Mesodermal cell (in vitro differentiated cells): ENCODE results near the gene EPAS1.

ENCODE experiments used
- H3K27ac ChIP-seq: 2 replicates; pipeline ENCODE4 v1.7.0; 2013; ENCODE audit warnings: mild to moderate bottlenecking, low read depth, low read length, moderate library complexity; ENCODE audit not compliant: severe bottlenecking
- H3K36me3 ChIP-seq: 2 replicates; pipeline ENCODE4 v1.7.1; 2013; ENCODE audit warnings: mild to moderate bottlenecking, low read length, moderate library complexity; ENCODE audit not compliant: control insufficient read depth, insufficient read depth
- H3K4me1 ChIP-seq: one replicate; pipeline ENCODE4 v1.7.1; 2013; ENCODE audit warnings: mild to moderate bottlenecking, low read length; ENCODE audit not compliant: insufficient read depth, control insufficient read depth, poor library complexity, severe bottlenecking
- H3K4me3 ChIP-seq: 2 replicates; pipeline ENCODE4 v1.7.0; 2013; ENCODE audit warnings: low read length, control low read depth, mild to moderate bottlenecking; ENCODE audit not compliant: insufficient read depth, poor library complexity, severe bottlenecking; ENCODE audit errors: extremely low read depth
- H3K9me3 ChIP-seq: 2 replicates; pipeline ENCODE4 v1.7.1; 2013; ENCODE audit warnings: mild to moderate bottlenecking, low read length, moderate library complexity; ENCODE audit not compliant: control insufficient read depth
- WGBS, 2 experiments: methylation state at CpG; one replicate each; pipeline ENCODE4 v1.1.5; 2013; ENCODE audit warnings: missing lambda C conversion rate in 2 of 2; ENCODE audit not compliant: insufficient coverage in 2 of 2; 5-methylcytosine and 5-hydroxymethylcytosine counted together

The EPAS1 gene

GRCh38 chr2:46260305-46260704 is 36.9 kb upstream of the EPAS1 start:
- Histone ChIP-seq H3K4me1 (no peaks in the 10 kb centered on the region), H3K4me3 (no peak overlapping the region), H3K36me3 (no peaks in the 10 kb centered on the region), H3K9me3 (no peaks in the 10 kb centered on the region), H3K27ac (no peak overlapping the region)
- WGBS, 2 experiments: 100% methylated on average over 2 of the region's 4 CpGs; no CpG with 5 or more reads in 1 of the 2 experiments

- no CpG with 5 or more reads among the region's 2 CpGs for WGBS, 2 experiments
Observed at GRCh38 chr2:46262248-46262938, 34.8 kb upstream of the EPAS1 start.

GRCh38 chr2:46263347-46263746 is 33.9 kb upstream of the EPAS1 start:
- Histone ChIP-seq H3K4me3 (no peak overlapping the region), H3K4me1 (no peaks in the 10 kb centered on the region), H3K9me3 (no peaks in the 10 kb centered on the region), H3K36me3 (no peaks in the 10 kb centered on the region), H3K27ac (no peak overlapping the region)
- WGBS, 2 experiments: 83 to 88% methylated on average over 1 of the region's 1 CpG

More at GRCh38 chr2:46262248-46262938, 34.8 kb upstream of the EPAS1 start:
- no peaks in the 10 kb centered on the region for H3K9me3 ChIP-seq
- no peaks in the 10 kb centered on the region for H3K4me1 ChIP-seq
- H3K27ac ChIP-seq: no peak overlapping the region
- H3K36me3 ChIP-seq: no peaks in the 10 kb centered on the region
- no peak overlapping the region for H3K4me3 ChIP-seq

- WGBS, 2 experiments: 67 to 78% methylated on average over 1 of the region's 2 CpGs
- Histone ChIP-seq H3K27ac (no peak overlapping the region), H3K4me3 (no peak overlapping the region), H3K36me3 (no peaks in the 10 kb centered on the region), H3K4me1 (no peaks in the 10 kb centered on the region), H3K9me3 (no peaks in the 10 kb centered on the region)
Observed at GRCh38 chr2:46264447-46264846, 32.8 kb upstream of the EPAS1 start.

- Histone ChIP-seq H3K4me3 (no peak overlapping the region), H3K36me3 (no peaks in the 10 kb centered on the region), H3K4me1 (peaks cover 11% of the 10 kb centered on the region), H3K9me3 (no peaks in the 10 kb centered on the region), H3K27ac (no peak overlapping the region)
- 100% methylated on average over 1 to 2 of the region's 5 CpGs for WGBS, 2 experiments
Observed at GRCh38 chr2:46266134-46266533, 31.1 kb upstream of the EPAS1 start.

- 100% methylated on average over 1 of the region's 1 CpG; no CpG with 5 or more reads in 1 of the 2 experiments for WGBS, 2 experiments
- Histone ChIP-seq H3K4me1 (peaks cover 11% of the 10 kb centered on the region), H3K27ac (no peak overlapping the region), H3K9me3 (no peaks in the 10 kb centered on the region), H3K4me3 (no peak overlapping the region), H3K36me3 (no peaks in the 10 kb centered on the region)
Observed at GRCh38 chr2:46267616-46268015, 29.6 kb upstream of the EPAS1 start.

GRCh38 chr2:46268196-46268595 is 29.0 kb upstream of the EPAS1 start:
- no peak overlapping the region for H3K27ac ChIP-seq
- H3K9me3 ChIP-seq: no peaks in the 10 kb centered on the region
- peaks cover 15% of the 10 kb centered on the region for H3K4me1 ChIP-seq
- H3K4me3 ChIP-seq: no peak overlapping the region
- WGBS, 2 experiments: 80% methylated on average over 1 of the region's 2 CpGs; no CpG with 5 or more reads in 1 of the 2 experiments
- H3K36me3 ChIP-seq: no peaks in the 10 kb centered on the region

- 100% methylated on average over 1 to 2 of the region's 4 CpGs for WGBS, 2 experiments
- Histone ChIP-seq H3K4me3 (no peak overlapping the region), H3K4me1 (peaks cover 18% of the 10 kb centered on the region), H3K9me3 (no peaks in the 10 kb centered on the region), H3K27ac (no peak overlapping the region), H3K36me3 (no peaks in the 10 kb centered on the region)
Observed at GRCh38 chr2:46269001-46269400, 28.2 kb upstream of the EPAS1 start.

- 82 to 87% methylated on average over 3 to 7 of the region's 11 CpGs for WGBS, 2 experiments
- no peak overlapping the region for H3K4me3 ChIP-seq
- H3K9me3 ChIP-seq: no peaks in the 10 kb centered on the region
- peaks cover 18% of the 10 kb centered on the region for H3K4me1 ChIP-seq
- no peaks in the 10 kb centered on the region for H3K36me3 ChIP-seq
- H3K27ac ChIP-seq: peak overlapping the region; percentile 76
Observed at GRCh38 chr2:46269544-46270273, 27.5 kb upstream of the EPAS1 start.

- Histone ChIP-seq H3K27ac (peak overlapping the region; percentile 76), H3K4me1 (peaks cover 18% of the 10 kb centered on the region)
Observed at GRCh38 chr2:46270384-46270783, 26.8 kb upstream of the EPAS1 start.

More at GRCh38 chr2:46270384-46270783, 26.8 kb upstream of the EPAS1 start:
- Histone ChIP-seq H3K36me3 (no peaks in the 10 kb centered on the region), H3K4me3 (no peak overlapping the region), H3K9me3 (no peaks in the 10 kb centered on the region)
- 57 to 80% methylated on average over 1 to 2 of the region's 2 CpGs for WGBS, 2 experiments
